ENCODE results near the gene GALNT10.

GALNT10 gene

GRCh38 chr5:154396128-154396527 lies 205.6 kb downstream of the GALNT10 start:
- no peak for ATAC-seq
- no peak for TF ChIP-seq OSR1 (CRISPR knock-in tag; IDR thresholded peaks at IDR 0.05)
- no peak for TF ChIP-seq ZNF8 (CRISPR knock-in tag; IDR thresholded peaks at IDR 0.05)
- TF ChIP-seq ISL1 (CRISPR knock-in tag; IDR thresholded peaks at IDR 0.05) = no peak
- TF ChIP-seq ZFP30 (CRISPR knock-in tag; IDR thresholded peaks at IDR 0.05) = no peak

- TF ChIP-seq ISL1 (CRISPR knock-in tag; IDR thresholded peaks at IDR 0.05) (peak; percentile 47; the same call in 1 of the 2 replicates), CSDC2 (CRISPR knock-in tag; IDR thresholded peaks at IDR 0.05) (no peak), TCF4 (CRISPR knock-in tag; IDR thresholded peaks at IDR 0.05; ENCODE audit: borderline replicate concordance) (peak; percentile 66; the same call in 1 of the 2 replicates)
- peak; percentile 23; the same call in 1 of the 3 replicates for ATAC-seq
Observed at GRCh38 chr5:154397652-154398406, 207.3 kb downstream of the GALNT10 start.

GRCh38 chr5:154400678-154401077 lies 210.1 kb downstream of the GALNT10 start:
- ATAC-seq = no peak
- TF ChIP-seq CSDC2 (CRISPR knock-in tag; IDR thresholded peaks at IDR 0.05) (no peak), RARB (CRISPR knock-in tag; IDR thresholded peaks at IDR 0.05) (no peak), TSHZ2 (CRISPR knock-in tag; IDR thresholded peaks at IDR 0.05) (no peak), TCF4 (CRISPR knock-in tag; IDR thresholded peaks at IDR 0.05; ENCODE audit: borderline replicate concordance) (no peak), ZNF70 (CRISPR knock-in tag; IDR thresholded peaks at IDR 0.05) (no peak), ZC3H10 (CRISPR knock-in tag; IDR thresholded peaks at IDR 0.05) (no peak), ZNF565 (CRISPR knock-in tag; conservative IDR thresholded peaks at IDR 0.05; ENCODE audit: low read depth) (no peak), BACH2 (CRISPR knock-in tag; IDR thresholded peaks at IDR 0.05; ENCODE audit: borderline replicate concordance) (no peak), ISL1 (CRISPR knock-in tag; IDR thresholded peaks at IDR 0.05) (no peak), ZFP30 (CRISPR knock-in tag; IDR thresholded peaks at IDR 0.05) (no peak), ARNTL (CRISPR knock-in tag; IDR thresholded peaks at IDR 0.05; ENCODE audit: borderline replicate concordance, low read depth) (no peak), GLIS3 (CRISPR knock-in tag; IDR thresholded peaks at IDR 0.05) (no peak), PPARA (CRISPR knock-in tag; IDR thresholded peaks at IDR 0.05; ENCODE audit: borderline replicate concordance) (no peak), PATZ1 (CRISPR knock-in tag; IDR thresholded peaks at IDR 0.05; ENCODE audit: borderline replicate concordance) (no peak), CREB5 (CRISPR knock-in tag; IDR thresholded peaks at IDR 0.05; ENCODE audit: low read depth) (no peak)

GRCh38 chr5:154401355-154401754 lies 210.8 kb downstream of the GALNT10 start:
- TF ChIP-seq CREB5 (CRISPR knock-in tag; IDR thresholded peaks at IDR 0.05; ENCODE audit: low read depth) (no peak), ZNF70 (CRISPR knock-in tag; IDR thresholded peaks at IDR 0.05) (no peak), ZNF565 (CRISPR knock-in tag; conservative IDR thresholded peaks at IDR 0.05; ENCODE audit: low read depth) (no peak), PATZ1 (CRISPR knock-in tag; IDR thresholded peaks at IDR 0.05; ENCODE audit: borderline replicate concordance) (no peak)
- no peak for ATAC-seq
